H1 (cell line): ENCODE results near the gene MYRIP. TPM values are rescaled to one million over a fixed set of nuclear protein-coding genes. Genes with fewer than 3 reads are reported as not detected.

Experiments used
- CTCF ChIA-PET: fragments of 300-600 bp; sonication (Branson Sonifier 250); formaldehyde crosslinking; loops from one replicate; lab custom pipeline; 2021; ENCODE audit not compliant: partially characterized antibody; lab: Charles Lee
- POLR2A ChIA-PET: fragments of 300-600 bp; sonication (Branson Sonifier 250); formaldehyde crosslinking; loops from one replicate; lab custom pipeline; 2021; ENCODE audit warnings: inconsistent platforms; ENCODE audit not compliant: partially characterized antibody; lab: Charles Lee
- DNase-seq, 2 experiments: peaks; one replicate each; pipeline versions ENCODE4 v3.0.0 to v3.0.0-alpha.2; 2010 to 2022; ENCODE audit warnings: low spot score in 2 of 2, low read depth in 1 of 2, mixed read lengths in 1 of 2
- FAIRE-seq: peaks from 2 replicates; lab custom pipeline; 2011; peaks lifted over from hg19 to GRCh38; lab: Jason Lieb, UNC
- H2AFZ ChIP-seq: 2 replicates; pipeline ENCODE4 v1.8.1; 2012; ENCODE audit warnings: low read length, inconsistent platforms
- H2AK5ac ChIP-seq: 2 replicates; pipeline ENCODE4 v1.6.1; 2013; ENCODE audit warnings: low read depth, low read length
- H2BK120ac ChIP-seq: replicated peaks from 2 replicates; pipeline ENCODE3; 2013; ENCODE audit warnings: low read depth, low read length, inconsistent platforms
- H2BK12ac ChIP-seq: 2 replicates; pipeline ENCODE4 v1.6.1; 2013; ENCODE audit warnings: low read depth, low read length
- H2BK15ac ChIP-seq: 2 replicates; pipeline ENCODE4 v1.6.1; 2013; ENCODE audit warnings: low read length
- H2BK20ac ChIP-seq: 2 replicates; pipeline ENCODE4 v1.6.1; 2013; ENCODE audit warnings: low read length
- H2BK5ac ChIP-seq: 2 replicates; pipeline ENCODE4 v1.6.1; 2013; ENCODE audit warnings: low read depth, low read length
- H3K14ac ChIP-seq: 2 replicates; pipeline ENCODE4 v1.6.1; 2013; ENCODE audit warnings: inconsistent platforms; ENCODE audit not compliant: insufficient read length
- H3K18ac ChIP-seq: 2 replicates; pipeline ENCODE4 v1.6.1; 2013; ENCODE audit warnings: low read length; ENCODE audit errors: extremely low read depth
- H3K23ac ChIP-seq: 2 replicates; pipeline ENCODE4 v1.6.1; 2013; ENCODE audit warnings: inconsistent platforms; ENCODE audit not compliant: insufficient read length
- H3K23me2 ChIP-seq: 2 replicates; pipeline ENCODE4 v1.6.1; 2013; ENCODE audit warnings: low read depth, low read length
- H3K27ac ChIP-seq: 2 replicates; pipeline ENCODE4 v1.6.1; 2011; ENCODE audit warnings: low read depth, low read length, inconsistent platforms
- H3K27me3 ChIP-seq, 4 experiments: replicated peaks in 1 of 4; 1 replicate in 1 of 4; 2 replicates in 3 of 4; pipeline versions ENCODE4 v1.6.1 to v1.8.1; 2011 to 2013; ENCODE audit warnings: low read length in 3 of 4, mild to moderate bottlenecking in 3 of 4, inconsistent platforms in 2 of 4, mixed read lengths in 2 of 4, moderate library complexity in 1 of 4; ENCODE audit not compliant: control insufficient read depth in 3 of 4, insufficient read depth in 3 of 4; ENCODE audit errors: extremely low read depth in 1 of 4
- H3K36me3 ChIP-seq, 4 experiments: 2 replicates each; pipeline versions ENCODE4 v1.6.1 to v1.8.1; 2011 to 2013; ENCODE audit warnings: mild to moderate bottlenecking in 4 of 4, low read length in 3 of 4, moderate library complexity in 2 of 4, control low read depth in 1 of 4, inconsistent platforms in 1 of 4; ENCODE audit not compliant: insufficient read depth in 4 of 4, control insufficient read depth in 2 of 4
- H3K4ac ChIP-seq: replicated peaks from 2 replicates; pipeline ENCODE3; 2013; ENCODE audit warnings: low read length, low read depth, mixed read lengths, inconsistent platforms; ENCODE audit not compliant: insufficient read length
- H3K4me1 ChIP-seq, 4 experiments: replicated peaks in 1 of 4; 1 replicate in 1 of 4; 2 replicates in 3 of 4; pipeline versions ENCODE4 v1.6.1 to v1.8.1; 2011 to 2013; ENCODE audit warnings: low read length in 3 of 4, inconsistent platforms in 2 of 4, mixed read lengths in 1 of 4; ENCODE audit not compliant: insufficient read depth in 4 of 4, control insufficient read depth in 3 of 4
- H3K4me2 ChIP-seq, 2 experiments: 2 replicates each; pipeline versions ENCODE4 v1.6.1 to v1.8.1; 2011 to 2013; ENCODE audit warnings: low read depth in 2 of 2, low read length in 2 of 2, control low read depth in 1 of 2, inconsistent platforms in 1 of 2, mild to moderate bottlenecking in 1 of 2; ENCODE audit not compliant: insufficient read depth in 1 of 2
- H3K4me3 ChIP-seq, 4 experiments: fragments of 200-600, 300-600 bp in 1 of 4; sonication (generic), shearing (Covaris generic), sonication (Bioruptor Twin) in 1 of 4; 2 replicates each; pipeline versions ENCODE4 v1.5.1 to v1.8.1; 2011 to 2016; ENCODE audit warnings: low read length in 4 of 4, low read depth in 3 of 4, control low read depth in 2 of 4, inconsistent platforms in 2 of 4, mild to moderate bottlenecking in 2 of 4, mixed read lengths in 1 of 4, moderate library complexity in 1 of 4; ENCODE audit not compliant: insufficient read depth in 2 of 4; ENCODE audit errors: extremely low read depth in 1 of 4
- H3K56ac ChIP-seq: replicated peaks from 2 replicates; pipeline ENCODE3; 2013; ENCODE audit warnings: low read depth, mild to moderate bottlenecking, mixed read lengths, low read length, inconsistent platforms; ENCODE audit not compliant: insufficient read length
- H3K79me1 ChIP-seq: 2 replicates; pipeline ENCODE4 v1.6.1; 2013; ENCODE audit warnings: low read depth, low read length, control low read depth
- H3K79me2 ChIP-seq, 2 experiments: 2 replicates each; pipeline versions ENCODE4 v1.6.1 to v1.8.1; 2012 to 2013; ENCODE audit warnings: low read length in 2 of 2, mild to moderate bottlenecking in 2 of 2, inconsistent platforms in 1 of 2; ENCODE audit not compliant: insufficient read depth in 2 of 2, control insufficient read depth in 1 of 2
- H3K9ac ChIP-seq, 4 experiments: replicated peaks in 1 of 4; 1 replicate in 1 of 4; 2 replicates in 3 of 4; pipeline versions ENCODE4 v1.6.1 to v1.8.1; 2011 to 2013; ENCODE audit warnings: low read depth in 3 of 4, low read length in 3 of 4, control low read depth in 2 of 4, mild to moderate bottlenecking in 2 of 4, moderate library complexity in 2 of 4, inconsistent platforms in 1 of 4; ENCODE audit errors: extremely low read depth in 1 of 4
- H3K9me3 ChIP-seq, 2 experiments: 2 replicates each; pipeline versions ENCODE4 v1.6.1 to v1.8.1; 2012 to 2013; ENCODE audit warnings: mild to moderate bottlenecking in 2 of 2, moderate library complexity in 2 of 2, control low read depth in 1 of 2, inconsistent platforms in 1 of 2, low read depth in 1 of 2, low read length in 1 of 2, mixed read lengths in 1 of 2; ENCODE audit not compliant: insufficient read depth in 2 of 2
- H4K20me1 ChIP-seq, 2 experiments: replicated peaks in 1 of 2; 2 replicates each; pipeline versions ENCODE3 to v1.8.1; 2011 to 2013; ENCODE audit warnings: inconsistent platforms in 2 of 2, low read length in 2 of 2, mild to moderate bottlenecking in 1 of 2; ENCODE audit not compliant: insufficient read depth in 2 of 2, control insufficient read depth in 1 of 2
- H4K5ac ChIP-seq: 2 replicates; pipeline ENCODE4 v1.6.1; 2013; ENCODE audit warnings: low read length, low read depth, mixed read lengths, inconsistent platforms; ENCODE audit not compliant: insufficient read length
- H4K8ac ChIP-seq: 2 replicates; pipeline ENCODE4 v1.8.0; 2013; ENCODE audit warnings: mild to moderate bottlenecking, moderate library complexity, low read length, inconsistent platforms; ENCODE audit not compliant: insufficient read depth; ENCODE audit errors: extremely low read depth
- H4K91ac ChIP-seq: replicated peaks from 2 replicates; pipeline ENCODE3; 2013; ENCODE audit warnings: low read length, mixed read lengths, inconsistent platforms; ENCODE audit not compliant: insufficient read length
- CBX8 ChIP-seq: fragments of 300-800, 300-1000 bp; sonication (generic); IDR thresholded peaks from 2 replicates; pipeline ENCODE4 v1.7.1; 2016; ENCODE audit warnings: low read depth, low read length, borderline replicate concordance
- CTBP2 ChIP-seq: IDR thresholded peaks from 2 replicates; pipeline ENCODE4 v1.7.0; 2011; ENCODE audit warnings: borderline replicate concordance, mild to moderate bottlenecking, moderate library complexity, mixed read lengths, low read length; ENCODE audit not compliant: insufficient read depth, insufficient read length
- KDM4A ChIP-seq: IDR thresholded peaks from one replicate; pipeline ENCODE4 v1.7.1; 2012; ENCODE audit warnings: low read depth, mild to moderate bottlenecking, moderate library complexity, low read length, inconsistent platforms; ENCODE audit not compliant: severe bottlenecking
- KDM5A ChIP-seq: fragments of 200-600 bp; IDR thresholded peaks from 2 replicates; pipeline ENCODE4 v1.7.1; 2012; ENCODE audit warnings: mild to moderate bottlenecking, low read length, inconsistent platforms, mixed read lengths
- NANOG ChIP-seq: IDR thresholded peaks from 2 replicates; pipeline ENCODE4 v1.6.1; 2011; ENCODE audit warnings: low read length, low read depth, mild to moderate bottlenecking, inconsistent platforms; ENCODE audit not compliant: insufficient read depth, poor library complexity, severe bottlenecking
- POU5F1 ChIP-seq: IDR thresholded peaks from 2 replicates; pipeline ENCODE4 v1.6.1; 2011; ENCODE audit warnings: low read depth, mild to moderate bottlenecking, low read length, moderate library complexity
- RBBP5 ChIP-seq: IDR thresholded peaks from 2 replicates; pipeline ENCODE4 v1.7.1; 2012; ENCODE audit warnings: low read depth, mild to moderate bottlenecking, inconsistent platforms, low read length, moderate library complexity, borderline replicate concordance
- SP1 ChIP-seq: IDR thresholded peaks from 2 replicates; pipeline ENCODE4 v1.6.1; 2011; ENCODE audit warnings: low read depth, low read length
- SP2 ChIP-seq: IDR thresholded peaks from 2 replicates; pipeline ENCODE4 v1.6.1; 2012; ENCODE audit warnings: mild to moderate bottlenecking, low read length, inconsistent platforms
- TAF1 ChIP-seq: IDR thresholded peaks from 2 replicates; pipeline ENCODE4 v1.6.1; 2011; ENCODE audit warnings: mild to moderate bottlenecking, low read depth, low read length
- WGBS, 2 experiments: shearing (Covaris generic) in 1 of 2; methylation state at CpG; one replicate each; pipeline versions ENCODE4 v1.1.6 to v1.1.7; 2013 to 2015; ENCODE audit warnings: low lambda C conversion rate in 2 of 2, mixed read lengths in 2 of 2, inconsistent platforms in 1 of 2, low coverage in 1 of 2, missing lambda C conversion rate in 1 of 2; ENCODE audit not compliant: insufficient replicate concordance in 2 of 2, insufficient coverage in 1 of 2, insufficient read length in 1 of 2; ENCODE audit errors: extremely low coverage in 1 of 2, missing lambda C conversion rate in 1 of 2; 5-methylcytosine and 5-hydroxymethylcytosine counted together
- polyA plus RNA-seq, 7 experiments: library from polyadenylated mRNA; depleted of rRNA in 3 of 7; stranded (reverse) in 5 of 7; unstranded in 2 of 7; fragments of >200 nt in 5 of 7; fragments of 200-250 nt in 2 of 7; gene quantifications; 1 replicate in 5 of 7; 2 replicates in 1 of 7; 4 replicates in 1 of 7; pipeline versions ENCODE4 v1.2.1 to v1.2.3, GENCODE V29; 2011 to 2013; ENCODE audit warnings: missing spikeins in 2 of 7, mixed read lengths in 2 of 7
- total RNA-seq: library from RNA; stranded (reverse); fragmentation: NEBNext Ultra II Directional; extraction: Animal tissue kit (Norgen Biotek cat#: 25700); gene quantifications from 2 replicates; pipeline ENCODE4 v1.2.1, GENCODE V29; 2021
- TF ChIP-seq, protein P1 (sequence below): IDR thresholded peaks from 2 replicates; pipeline ENCODE4 v1.6.1; 2011; ENCODE audit warnings: low read length, improper control_type of control experiment
- TF ChIP-seq, protein P2 (sequence below): IDR thresholded peaks from 2 replicates; pipeline ENCODE4 v1.6.1; 2011; ENCODE audit warnings: low read depth, mild to moderate bottlenecking, low read length; ENCODE audit not compliant: insufficient read depth

Gene MYRIP
- total and polyA plus RNA-seq, 2 of the 8 experiments (the other 6 are each of a cell fraction or from before 2014, with no cell fraction given): 0.54 to 4.3 TPM

DNA sequence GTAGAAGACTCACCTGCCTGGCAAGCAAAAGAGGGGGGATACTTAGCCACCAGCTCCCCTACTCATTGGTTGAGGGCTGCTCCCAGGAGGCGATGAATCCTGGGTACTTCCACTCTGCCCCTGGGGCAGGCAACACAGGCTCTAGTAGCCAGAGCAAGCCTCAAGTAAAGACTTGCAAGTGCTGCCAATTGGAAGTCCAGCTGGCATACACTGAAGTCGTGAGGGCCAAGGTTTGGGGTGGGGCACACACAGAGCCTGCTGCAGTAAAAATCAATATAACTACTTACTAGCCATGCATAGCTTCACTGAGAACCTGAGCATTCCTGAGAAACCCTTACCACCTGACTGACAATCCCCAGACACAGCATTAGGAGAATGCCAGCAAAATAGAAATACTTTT is 377.1 kb downstream of the MYRIP start:
- Histone ChIP-seq H4K20me1 (peaks cover 0 to 2% of the 10 kb centered on the region in 2 experiments), H2BK120ac (no peak overlapping the region), H2BK20ac (no peak overlapping the region), H3K9me3 (no peaks in the 10 kb centered on the region), H3K4ac (no peak overlapping the region), H3K56ac (no peak overlapping the region), H3K18ac (no peak overlapping the region), H3K4me1 (no peaks in the 10 kb centered on the region; a peak in 1 of 7 replicates), H3K4me3 (no peak overlapping the region), H2BK15ac (no peak overlapping the region), H3K9ac (no peak overlapping the region), H2BK12ac (no peak overlapping the region), H3K36me3 (no peaks in the 10 kb centered on the region), H3K23ac (no peak overlapping the region), H4K8ac (no peak overlapping the region), H2AFZ (no peak overlapping the region), H2AK5ac (no peak overlapping the region), H3K4me2 (no peak overlapping the region), H3K14ac (no peak overlapping the region), H3K23me2 (no peaks in the 10 kb centered on the region), H4K91ac (no peak overlapping the region), H3K79me2 (no peaks in the 10 kb centered on the region), H3K27me3 (no peaks in the 10 kb centered on the region), H2BK5ac (no peak overlapping the region), H4K5ac (no peak overlapping the region), H3K79me1 (no peaks in the 10 kb centered on the region), H3K27ac (no peak overlapping the region)
- POLR2A ChIA-PET: interaction anchor here (1.0 to 1.7 kb wide), 3 partner anchors 123 to 125 kb away, joined by 3 to 5 read pairs (median 4); partner anchors contain the start of gene EIF1B
- 92% methylated on average over 2 of the region's 2 CpGs; no CpG with 5 or more reads in 1 of the 2 experiments for WGBS, 2 experiments
- CTCF ChIA-PET: interaction anchor here (0.9 to 15.7 kb wide), 8 partner anchors 9 to 462 kb away, joined by 3 to 290 read pairs (median 4); partner anchors contain the start of gene EIF1B
- no peak for FAIRE-seq
- DNase-seq: no peak
- TF ChIP-seq SP1: no peak
- TF ChIP-seq CTBP2: no peak
- no peak for TF ChIP-seq CBX8
- TF ChIP-seq NANOG: no peak
- no peak for TF ChIP-seq SP2
- TF ChIP-seq, protein P1, sequence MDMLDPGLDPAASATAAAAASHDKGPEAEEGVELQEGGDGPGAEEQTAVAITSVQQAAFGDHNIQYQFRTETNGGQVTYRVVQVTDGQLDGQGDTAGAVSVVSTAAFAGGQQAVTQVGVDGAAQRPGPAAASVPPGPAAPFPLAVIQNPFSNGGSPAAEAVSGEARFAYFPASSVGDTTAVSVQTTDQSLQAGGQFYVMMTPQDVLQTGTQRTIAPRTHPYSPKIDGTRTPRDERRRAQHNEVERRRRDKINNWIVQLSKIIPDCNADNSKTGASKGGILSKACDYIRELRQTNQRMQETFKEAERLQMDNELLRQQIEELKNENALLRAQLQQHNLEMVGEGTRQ: no peak
- no peak for TF ChIP-seq POU5F1
- no peak for TF ChIP-seq KDM4A
- TF ChIP-seq KDM5A: no peak
- no peak for TF ChIP-seq RBBP5
- TF ChIP-seq TAF1: no peak
- TF ChIP-seq, protein P2, sequence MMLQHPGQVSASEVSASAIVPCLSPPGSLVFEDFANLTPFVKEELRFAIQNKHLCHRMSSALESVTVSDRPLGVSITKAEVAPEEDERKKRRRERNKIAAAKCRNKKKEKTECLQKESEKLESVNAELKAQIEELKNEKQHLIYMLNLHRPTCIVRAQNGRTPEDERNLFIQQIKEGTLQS: no peak
